ENCODE results near the gene TCF7. TPM values are rescaled to one million over a fixed set of nuclear protein-coding genes. Genes with fewer than 3 reads are reported as not detected.

Gene TCF7
- 0.09 and 0.23 TPM in 2 replicates for total RNA-seq

DNA sequence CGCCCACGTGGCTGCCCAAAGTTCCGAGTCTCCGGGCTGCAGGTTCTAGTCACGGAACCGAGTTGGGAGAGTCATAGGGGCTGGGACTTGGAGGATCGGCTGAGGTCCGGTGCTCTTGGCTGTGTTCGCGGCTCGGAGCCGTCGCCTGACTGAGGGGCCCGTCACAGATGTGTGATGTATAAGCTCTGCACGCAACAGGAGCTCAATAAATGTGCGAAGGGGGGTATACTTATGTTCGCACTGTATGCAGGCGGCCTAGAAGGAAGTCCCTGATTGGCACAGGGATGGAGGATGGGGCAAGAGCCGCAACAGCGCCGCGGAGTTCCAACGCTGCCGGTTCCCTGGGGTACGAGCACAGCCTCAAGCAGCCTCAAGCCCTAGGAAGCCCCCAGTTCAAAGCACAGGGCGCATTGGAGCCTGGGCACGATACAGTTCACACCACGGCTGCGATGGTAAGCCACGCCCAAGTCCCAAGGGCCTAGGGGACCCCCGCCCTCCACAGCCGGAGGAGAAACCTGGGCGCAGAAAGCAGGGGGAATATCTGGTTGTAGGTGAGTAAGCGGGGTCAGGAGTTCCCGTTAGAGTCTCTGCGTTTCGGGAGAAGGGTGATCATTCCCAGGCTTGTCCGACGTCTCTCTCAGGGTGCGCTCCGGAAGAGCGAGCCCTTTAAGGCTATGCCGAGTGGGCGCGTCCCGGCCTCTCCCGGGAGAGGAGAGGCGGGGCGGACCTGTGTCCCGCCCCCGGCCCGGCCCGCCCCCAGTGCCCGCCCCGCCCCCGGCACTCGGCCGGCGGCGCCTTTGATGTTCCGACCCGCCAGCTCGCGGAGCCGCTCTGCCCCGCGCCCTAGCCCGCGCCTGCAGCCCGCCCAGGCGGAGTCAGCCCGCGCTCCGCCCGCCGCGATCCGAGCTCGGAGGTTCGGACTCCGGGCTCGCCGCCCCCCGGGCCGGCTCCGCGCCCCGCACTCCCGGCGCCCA, at the start of gene TCF7:
TCF7 (plus strand) TSS at position 780 of the 974 bp plus-strand sequence. CDS start 226 bp downstream, outside the sequence.

DNA sequence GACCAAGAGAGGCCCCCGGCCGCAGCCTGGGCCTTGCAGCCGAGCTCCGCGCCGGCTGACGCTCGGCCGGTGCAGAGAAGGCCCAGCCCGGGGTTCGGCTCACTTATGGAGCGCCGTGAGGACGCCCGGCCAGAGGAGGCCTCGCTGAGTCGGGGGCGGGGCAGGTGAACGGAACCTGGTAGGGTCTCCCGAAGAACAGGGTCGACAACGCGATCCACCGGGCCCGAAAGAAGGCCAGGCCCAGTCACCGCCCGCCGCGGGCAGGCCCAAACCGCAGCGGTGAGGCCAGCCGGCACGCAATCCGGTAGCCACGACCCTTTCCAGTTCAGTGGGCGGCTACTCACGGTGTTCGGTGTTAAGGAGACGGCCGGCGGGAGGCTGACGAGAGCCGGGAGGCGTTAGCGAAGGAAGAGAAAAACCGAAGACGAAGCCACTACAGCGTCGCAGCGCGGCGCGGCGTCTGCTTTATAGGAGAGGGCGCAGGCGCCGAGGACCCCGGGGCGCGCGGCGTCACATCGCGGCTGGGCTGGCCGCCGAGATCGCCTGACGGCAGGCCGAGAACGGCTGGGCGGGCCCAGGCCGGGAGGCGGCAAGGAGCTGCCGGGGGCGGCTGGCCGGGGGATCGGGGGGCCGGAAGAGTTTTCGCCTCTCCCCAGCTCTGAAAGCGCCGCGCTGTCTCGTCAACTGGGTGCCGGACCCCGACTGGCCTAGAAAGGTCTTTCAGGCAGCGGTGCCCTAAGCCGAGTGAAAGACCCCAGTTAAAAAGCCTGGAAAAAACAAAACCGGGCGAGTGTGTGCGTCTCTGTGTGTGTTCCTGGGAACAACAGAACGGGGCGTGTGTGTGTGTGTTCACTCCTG, 62.3 kb downstream of the TCF7 start, which contains the start of gene SKP1:
SKP1 (minus strand) TSS at position 440 of the 858 bp plus-strand sequence. CDS start 2,928 bp downstream, outside the sequence.

Other genes starting within 250 kb of the TCF7 start
- 54.2 and 58.6 TPM in 2 replicates for gene C5orf15, start 146.1 kb upstream of the TCF7 start, total RNA-seq
- gene VDAC1, start 109.7 kb upstream of the TCF7 start, total RNA-seq, result 185 and 237 TPM in 2 replicates
- 117 and 265 TPM in 2 replicates for gene SKP1, start 62.3 kb downstream of the TCF7 start, total RNA-seq
- gene PPP2CA, start 111.4 kb downstream of the TCF7 start, total RNA-seq, result 110 and 136 TPM in 2 replicates

Data from pericardium fibroblast (primary cell).